Endothelial cell of umbilical vein (primary cell): ENCODE measurements around the gene ZGLP1. TPM values are rescaled to one million over a fixed set of nuclear protein-coding genes. Genes with fewer than 3 reads are reported as not detected.

Experiments
- BruUV-seq: library from RNA; stranded (reverse); fragments of 400-500 nt; replicated peaks from 2 replicates; lab custom pipeline; 2021; lab: Mats Ljungman, UMichigan
- CTCF ChIA-PET: fragments of 300-600, 350-600 bp; sonication (Branson Sonifier 250); formaldehyde crosslinking; loops from one replicate; lab custom pipeline; 2021; ENCODE audit warnings: antibody characterized with exemption, inconsistent platforms; lab: Charles Lee
- POLR2A ChIA-PET: fragments of 300-600, 350-600 bp; sonication (Branson Sonifier 250); formaldehyde crosslinking; loops from one replicate; lab custom pipeline; 2021; ENCODE audit warnings: antibody characterized with exemption, inconsistent platforms; lab: Charles Lee
- DNase-seq: peaks from one replicate; pipeline ENCODE4 v3.0.0-alpha.2; 2011; ENCODE audit warnings: low read depth, low spot score
- FAIRE-seq: peaks from 2 replicates; lab custom pipeline; 2011; peaks lifted over from hg19 to GRCh38; lab: Jason Lieb, UNC
- H2AFZ ChIP-seq: 2 replicates; pipeline ENCODE4 v1.6.0; 2012; ENCODE audit warnings: low read depth, low read length, control low read depth, inconsistent platforms
- H3K27ac ChIP-seq: 2 replicates; pipeline ENCODE4 v1.5.1; 2011; ENCODE audit warnings: low read depth, mild to moderate bottlenecking, control low read depth, low read length, moderate library complexity; ENCODE audit not compliant: insufficient read depth
- H3K27me3 ChIP-seq, 2 experiments: 2 replicates each; pipeline versions ENCODE4 v1.6.0 to v1.6.1; 2011; ENCODE audit warnings: low read length in 2 of 2, mixed read lengths in 1 of 2; ENCODE audit not compliant: control insufficient read depth in 2 of 2, insufficient read depth in 2 of 2
- H3K36me3 ChIP-seq, 2 experiments: 2 replicates in 1 of 2; 3 replicates in 1 of 2; pipeline ENCODE4 v1.5.1; 2011; ENCODE audit warnings: low read length in 2 of 2, mild to moderate bottlenecking in 1 of 2, moderate library complexity in 1 of 2; ENCODE audit not compliant: control insufficient read depth in 2 of 2, insufficient read depth in 2 of 2; ENCODE audit errors: extremely low read depth in 1 of 2
- H3K4me1 ChIP-seq: 3 replicates; pipeline ENCODE4 v1.5.1; 2011; ENCODE audit warnings: mild to moderate bottlenecking, low read length; ENCODE audit not compliant: control insufficient read depth, insufficient read depth; ENCODE audit errors: extremely low read depth
- H3K4me2 ChIP-seq: 2 replicates; pipeline ENCODE4 v1.6.1; 2011; ENCODE audit warnings: low read length, control low read depth, mixed read lengths; ENCODE audit not compliant: insufficient read depth
- H3K4me3 ChIP-seq, 3 experiments: fragments of 200-600 bp in 1 of 3; sonication (generic), shearing (Covaris generic) in 1 of 3; replicated peaks in 1 of 3; 2 replicates each; pipeline ENCODE4 v1.5.1; 2011 to 2016; ENCODE audit warnings: control low read depth in 3 of 3, low read length in 3 of 3, mild to moderate bottlenecking in 2 of 3, inconsistent platforms in 1 of 3, low read depth in 1 of 3, moderate library complexity in 1 of 3; ENCODE audit not compliant: insufficient read depth in 1 of 3
- H3K79me2 ChIP-seq: 2 replicates; pipeline ENCODE4 v1.6.0; 2012; ENCODE audit warnings: low read length, inconsistent platforms; ENCODE audit not compliant: control insufficient read depth, insufficient read depth
- H3K9ac ChIP-seq: replicated peaks from 2 replicates; pipeline ENCODE3; 2011; ENCODE audit warnings: low read length, control low read depth; ENCODE audit not compliant: insufficient read depth; ENCODE audit errors: extremely low read depth
- H3K9me1 ChIP-seq: replicated peaks from 3 replicates; pipeline ENCODE4 v1.6.0; 2011; ENCODE audit warnings: mild to moderate bottlenecking, low read length; ENCODE audit not compliant: control insufficient read depth, insufficient read depth; ENCODE audit errors: extremely low read depth
- H3K9me3 ChIP-seq: replicated peaks from 2 replicates; pipeline ENCODE4 v1.5.1; 2012; ENCODE audit warnings: low read length, inconsistent platforms; ENCODE audit not compliant: control insufficient read depth, insufficient read depth
- H4K20me1 ChIP-seq: replicated peaks from 2 replicates; pipeline ENCODE3; 2011; ENCODE audit warnings: mild to moderate bottlenecking, low read length; ENCODE audit not compliant: control insufficient read depth, insufficient read depth; ENCODE audit errors: extremely low read depth
- EZH2 ChIP-seq: IDR thresholded peaks from 2 replicates; pipeline ENCODE4 v1.6.1; 2012; ENCODE audit warnings: borderline replicate concordance, low read depth, mild to moderate bottlenecking, moderate library complexity, low read length, inconsistent platforms; ENCODE audit not compliant: severe bottlenecking
- FOS ChIP-seq: IDR thresholded peaks from 2 replicates; pipeline ENCODE4 v1.6.1; 2011; ENCODE audit warnings: mild to moderate bottlenecking, low read length, moderate library complexity, borderline replicate concordance; ENCODE audit not compliant: insufficient read depth
- GATA2 ChIP-seq: IDR thresholded peaks from 2 replicates; pipeline ENCODE4 v1.7.0; 2011; ENCODE audit warnings: low read depth, mild to moderate bottlenecking, moderate library complexity, mixed read lengths, low read length; ENCODE audit not compliant: insufficient read length, insufficient read depth
- JUN ChIP-seq: IDR thresholded peaks from 2 replicates; pipeline ENCODE4 v1.6.1; 2011; ENCODE audit warnings: borderline replicate concordance, low read depth; ENCODE audit not compliant: insufficient read length, insufficient read depth
- MYC ChIP-seq: IDR thresholded peaks from one replicate; pipeline ENCODE4 v1.6.1; 2011; ENCODE audit warnings: mild to moderate bottlenecking, low read depth, low read length
- POLR2A ChIP-seq: IDR thresholded peaks from 2 replicates; pipeline ENCODE4 v1.6.1; 2012; ENCODE audit warnings: low read depth, mild to moderate bottlenecking, control low read depth, low read length
- dilution Hi-C: fragments of 300-500 bp; cut with MboI; formaldehyde crosslinking; loops from one replicate; pipeline ENCODE4 v1.15.0; 2019; ENCODE audit warnings: low sequenced_read_pairs; ENCODE audit not compliant: extremely low pct_ligation_motif_present
- intact Hi-C: fragments of 100-400 bp; cut with micrococcal nuclease; formaldehyde crosslinking; loops from one replicate; pipeline ENCODE4 v1.10.0; 2022
- polyA plus RNA-seq, 4 experiments: library from polyadenylated mRNA; depleted of rRNA in 3 of 4; stranded (reverse) in 3 of 4; unstranded in 1 of 4; fragments of >200 nt; gene quantifications; 2 replicates each; pipeline versions ENCODE4 v1.2.1 to v1.2.3, GENCODE V29; 2011 to 2012; ENCODE audit warnings: missing spikeins in 1 of 4
- total RNA-seq: library from RNA; stranded (reverse); gene quantifications from 2 replicates; pipeline ENCODE4 v1.2.3, GENCODE V29; 2021
- TF ChIP-seq, protein P1 (sequence below): IDR thresholded peaks from 2 replicates; pipeline ENCODE4 v1.6.1; 2011; ENCODE audit not compliant: insufficient read depth, insufficient read length
- TF ChIP-seq, protein P2 (sequence below), 2 donors: IDR thresholded peaks; 1 replicate in 1 of 2; 2 replicates in 1 of 2; pipeline ENCODE4 v1.5.1; 2011; ENCODE audit warnings: low read length in 2 of 2, mild to moderate bottlenecking in 2 of 2, moderate library complexity in 2 of 2, control low read depth in 1 of 2, inconsistent platforms in 1 of 2, low read depth in 1 of 2; ENCODE audit not compliant: insufficient read depth in 1 of 2; ENCODE audit errors: extremely low read depth in 1 of 2

Gene ZGLP1
- total and polyA plus RNA-seq, 2 donors (not counting 3 experiments of a cell fraction or from before 2014, with no cell fraction given): 1.6 to 2.9 TPM

- H3K9ac ChIP-seq: no peak overlapping the region
- POLR2A ChIA-PET: no interaction called here
- CTCF ChIA-PET: interaction anchor here (0.7 to 2.6 kb wide), 6 partner anchors 13 to 93 kb away, joined by 3 to 9 read pairs (median 6); no protein-coding TSS in a partner anchor
- no peaks in the 10 kb centered on the region for H3K9me3 ChIP-seq
- H3K27me3 ChIP-seq: no peaks in the 10 kb centered on the region
- no peak overlapping the region for H3K27ac ChIP-seq
- no peak overlapping the region for H3K4me2 ChIP-seq
- no peaks in the 10 kb centered on the region for H3K9me1 ChIP-seq
- no peaks in the 10 kb centered on the region for H4K20me1 ChIP-seq
- H3K36me3 ChIP-seq: no peaks in the 10 kb centered on the region
- DNase-seq (no peak), FAIRE-seq (no peak)
- no peaks in the 10 kb centered on the region for H3K79me2 ChIP-seq
- TF ChIP-seq GATA2: no peak
- no peak for TF ChIP-seq JUN
- no peak for TF ChIP-seq FOS
- no peak for TF ChIP-seq MYC
- TF ChIP-seq, protein P1, sequence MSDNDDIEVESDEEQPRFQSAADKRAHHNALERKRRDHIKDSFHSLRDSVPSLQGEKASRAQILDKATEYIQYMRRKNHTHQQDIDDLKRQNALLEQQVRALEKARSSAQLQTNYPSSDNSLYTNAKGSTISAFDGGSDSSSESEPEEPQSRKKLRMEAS: no peak
- TF ChIP-seq POLR2A: no peak
- TF ChIP-seq EZH2: no peak
- TF ChIP-seq, protein P2, sequence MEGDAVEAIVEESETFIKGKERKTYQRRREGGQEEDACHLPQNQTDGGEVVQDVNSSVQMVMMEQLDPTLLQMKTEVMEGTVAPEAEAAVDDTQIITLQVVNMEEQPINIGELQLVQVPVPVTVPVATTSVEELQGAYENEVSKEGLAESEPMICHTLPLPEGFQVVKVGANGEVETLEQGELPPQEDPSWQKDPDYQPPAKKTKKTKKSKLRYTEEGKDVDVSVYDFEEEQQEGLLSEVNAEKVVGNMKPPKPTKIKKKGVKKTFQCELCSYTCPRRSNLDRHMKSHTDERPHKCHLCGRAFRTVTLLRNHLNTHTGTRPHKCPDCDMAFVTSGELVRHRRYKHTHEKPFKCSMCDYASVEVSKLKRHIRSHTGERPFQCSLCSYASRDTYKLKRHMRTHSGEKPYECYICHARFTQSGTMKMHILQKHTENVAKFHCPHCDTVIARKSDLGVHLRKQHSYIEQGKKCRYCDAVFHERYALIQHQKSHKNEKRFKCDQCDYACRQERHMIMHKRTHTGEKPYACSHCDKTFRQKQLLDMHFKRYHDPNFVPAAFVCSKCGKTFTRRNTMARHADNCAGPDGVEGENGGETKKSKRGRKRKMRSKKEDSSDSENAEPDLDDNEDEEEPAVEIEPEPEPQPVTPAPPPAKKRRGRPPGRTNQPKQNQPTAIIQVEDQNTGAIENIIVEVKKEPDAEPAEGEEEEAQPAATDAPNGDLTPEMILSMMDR (IDR thresholded peaks at IDR 0.05; ENCODE audit: extremely low read depth in 1 of 2, insufficient read depth in 1 of 2, low read depth in 1 of 2, low read length in 2 of 2): no peak
- H3K4me3 ChIP-seq: no peak overlapping the region
- dilution Hi-C loops (no loop called here), intact Hi-C loops (no loop called here)
- BruUV-seq: no TSS peak
- H2AFZ ChIP-seq: no peak overlapping the region
- no peaks in the 10 kb centered on the region for H3K4me1 ChIP-seq
Observed at GRCh38 chr19:10343495-10343894, 33.9 kb upstream of the ZGLP1 start.
